Measurements from ENCODE around the gene SLC7A10. TPM values are rescaled to one million over a fixed set of nuclear protein-coding genes. Genes with fewer than 3 reads are reported as not detected.

Gene SLC7A10
- total and polyA plus RNA-seq, 2 donors (not counting 1 experiment from before 2014, with no cell fraction given), result not detected

DNA sequence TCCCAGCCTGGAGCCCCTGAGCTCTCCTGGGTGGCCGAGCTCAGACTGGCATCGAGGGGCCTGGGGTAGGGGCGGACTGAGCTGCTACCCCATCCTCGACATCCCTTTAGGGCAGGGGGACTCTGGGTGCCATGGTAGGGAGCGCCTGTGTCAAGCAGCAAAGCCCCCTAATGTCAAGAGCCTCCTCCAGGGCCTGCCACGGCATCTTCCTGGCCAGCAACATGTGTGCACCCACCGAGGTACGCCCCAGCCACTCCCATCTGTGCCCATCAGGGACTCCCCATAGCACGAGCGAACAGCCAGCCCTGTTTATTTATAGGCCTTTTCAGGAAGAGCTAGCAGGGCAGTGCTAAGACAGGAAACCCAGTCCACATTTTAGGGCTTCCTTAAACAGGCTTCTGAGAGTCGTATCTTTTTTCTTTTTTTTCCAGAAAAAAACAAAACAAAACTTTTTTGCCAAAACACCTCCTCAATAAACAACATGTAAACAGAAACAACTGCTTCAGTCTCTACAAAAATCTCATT is 17.2 kb downstream of the SLC7A10 start:
- H4K20me1 ChIP-seq (ENCODE audit: control insufficient read depth, extremely low read depth, insufficient read depth, low read length), result no peaks in the 10 kb centered on the region
- TF ChIP-seq EZH2 (IDR thresholded peaks at IDR 0.05; ENCODE audit: low read length, missing control alignments), result no peak
- TF ChIP-seq, protein P1, sequence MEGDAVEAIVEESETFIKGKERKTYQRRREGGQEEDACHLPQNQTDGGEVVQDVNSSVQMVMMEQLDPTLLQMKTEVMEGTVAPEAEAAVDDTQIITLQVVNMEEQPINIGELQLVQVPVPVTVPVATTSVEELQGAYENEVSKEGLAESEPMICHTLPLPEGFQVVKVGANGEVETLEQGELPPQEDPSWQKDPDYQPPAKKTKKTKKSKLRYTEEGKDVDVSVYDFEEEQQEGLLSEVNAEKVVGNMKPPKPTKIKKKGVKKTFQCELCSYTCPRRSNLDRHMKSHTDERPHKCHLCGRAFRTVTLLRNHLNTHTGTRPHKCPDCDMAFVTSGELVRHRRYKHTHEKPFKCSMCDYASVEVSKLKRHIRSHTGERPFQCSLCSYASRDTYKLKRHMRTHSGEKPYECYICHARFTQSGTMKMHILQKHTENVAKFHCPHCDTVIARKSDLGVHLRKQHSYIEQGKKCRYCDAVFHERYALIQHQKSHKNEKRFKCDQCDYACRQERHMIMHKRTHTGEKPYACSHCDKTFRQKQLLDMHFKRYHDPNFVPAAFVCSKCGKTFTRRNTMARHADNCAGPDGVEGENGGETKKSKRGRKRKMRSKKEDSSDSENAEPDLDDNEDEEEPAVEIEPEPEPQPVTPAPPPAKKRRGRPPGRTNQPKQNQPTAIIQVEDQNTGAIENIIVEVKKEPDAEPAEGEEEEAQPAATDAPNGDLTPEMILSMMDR (conservative IDR thresholded peaks at IDR 0.05 in 1 of 2, IDR thresholded peaks at IDR 0.05 in 1 of 2; ENCODE audit: low read depth in 1 of 2, low read length in 2 of 2), result no peak
- H3K4me1 ChIP-seq (ENCODE audit: control insufficient read depth, extremely low read depth, insufficient read depth, low read length), result no peaks in the 10 kb centered on the region
- no peaks in the 10 kb centered on the region for H3K27me3 ChIP-seq (ENCODE audit: control insufficient read depth, insufficient read depth, low read length)
- H2AFZ ChIP-seq (ENCODE audit: low read length), result no peak overlapping the region
- H3K4me3 ChIP-seq (replicated peaks in 1 of 4; ENCODE audit: control extremely low read depth in 1 of 4, insufficient read depth in 1 of 4, low read depth in 3 of 4, low read length in 4 of 4), result no peak overlapping the region
- no peaks in the 10 kb centered on the region for H3K79me2 ChIP-seq (ENCODE audit: control insufficient read depth, insufficient read depth, low read length)
- peaks cover 4% of the 10 kb centered on the region for H3K36me3 ChIP-seq (ENCODE audit: control insufficient read depth, insufficient read depth, low read length)
- DNase-seq (ENCODE audit: low read depth in 2 of 2), result no peak
- no peaks in the 10 kb centered on the region for H3K9me3 ChIP-seq (ENCODE audit: control insufficient read depth, insufficient read depth, low read depth, low read length)
- no peak overlapping the region for H3K4me2 ChIP-seq (ENCODE audit: extremely low read depth, insufficient read depth, low read length)
- no peak overlapping the region for H3K9ac ChIP-seq (ENCODE audit: insufficient read depth, low read length)
- no peak overlapping the region for H3K27ac ChIP-seq (ENCODE audit: insufficient read depth, low read length)

DNA sequence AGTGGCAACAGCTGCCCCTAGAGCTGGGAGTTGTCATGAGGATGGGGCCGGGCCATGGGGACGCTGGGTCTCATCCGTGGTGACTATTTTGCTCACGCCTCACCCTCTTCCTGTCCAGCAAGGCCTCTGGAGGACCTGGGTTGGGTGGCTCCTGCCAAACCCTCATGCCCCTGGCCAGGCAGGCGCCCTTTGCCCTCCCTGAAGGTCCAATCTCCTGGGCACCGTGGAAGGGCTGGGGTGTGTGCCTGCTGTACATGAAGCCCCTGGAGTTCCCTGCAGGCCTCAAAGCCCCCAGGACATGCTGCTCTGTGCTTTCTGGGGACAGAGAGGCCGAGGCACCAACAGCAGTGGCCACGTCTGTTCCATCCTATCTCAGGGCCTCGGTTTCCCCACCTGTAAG is 17.7 kb downstream of the SLC7A10 start:
- Histone ChIP-seq H3K9ac (ENCODE audit: insufficient read depth, low read length) (no peak overlapping the region), H3K4me2 (ENCODE audit: extremely low read depth, insufficient read depth, low read length) (no peak overlapping the region), H3K27ac (ENCODE audit: insufficient read depth, low read length) (no peak overlapping the region), H3K79me2 (ENCODE audit: control insufficient read depth, insufficient read depth, low read length) (no peaks in the 10 kb centered on the region), H4K20me1 (ENCODE audit: control insufficient read depth, extremely low read depth, insufficient read depth, low read length) (no peaks in the 10 kb centered on the region), H3K9me3 (ENCODE audit: control insufficient read depth, insufficient read depth, low read depth, low read length) (no peaks in the 10 kb centered on the region), H3K4me1 (ENCODE audit: control insufficient read depth, extremely low read depth, insufficient read depth, low read length) (no peaks in the 10 kb centered on the region), H3K4me3 (replicated peaks in 1 of 4; ENCODE audit: control extremely low read depth in 1 of 4, insufficient read depth in 1 of 4, low read depth in 3 of 4, low read length in 4 of 4) (no peak overlapping the region), H3K36me3 (ENCODE audit: control insufficient read depth, insufficient read depth, low read length) (peaks cover 4% of the 10 kb centered on the region), H3K27me3 (ENCODE audit: control insufficient read depth, insufficient read depth, low read length) (no peaks in the 10 kb centered on the region), H2AFZ (ENCODE audit: low read length) (no peak overlapping the region)
- no peak for TF ChIP-seq EZH2 (IDR thresholded peaks at IDR 0.05; ENCODE audit: low read length, missing control alignments)
- TF ChIP-seq, protein P1 (conservative IDR thresholded peaks at IDR 0.05 in 1 of 2, IDR thresholded peaks at IDR 0.05 in 1 of 2; ENCODE audit: low read depth in 1 of 2, low read length in 2 of 2), result no peak
- no peak for DNase-seq (ENCODE audit: low read depth in 2 of 2)

DNA sequence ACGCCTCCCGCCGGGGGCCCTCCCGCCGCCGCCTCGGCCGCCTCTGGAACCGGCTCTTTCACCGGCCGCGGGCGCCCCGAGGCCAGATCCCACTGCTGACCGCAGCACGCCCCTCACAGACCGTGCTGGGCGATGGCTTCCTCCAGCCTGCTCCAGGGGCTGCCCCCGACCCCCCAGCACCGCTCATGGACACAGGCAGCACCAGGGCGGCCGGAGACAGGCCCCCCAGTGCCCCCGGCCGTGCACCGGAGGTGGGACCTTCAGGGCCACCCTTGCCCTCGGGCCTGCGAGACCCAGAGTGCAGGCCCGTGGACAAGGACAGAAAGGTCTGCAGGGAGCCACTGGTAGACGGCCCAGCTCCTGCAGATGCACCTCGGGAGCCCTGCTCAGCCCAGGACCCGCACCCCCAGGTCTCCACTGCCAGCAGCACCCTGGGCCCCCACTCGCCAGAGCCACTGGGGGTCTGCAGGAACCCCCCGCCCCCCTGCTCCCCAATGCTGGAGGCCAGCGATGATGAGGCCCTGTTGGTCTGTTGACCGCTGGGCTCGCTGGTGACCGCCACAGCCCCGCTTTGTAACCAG is 18.5 kb downstream of the SLC7A10 start:
- Histone ChIP-seq H2AFZ (ENCODE audit: low read length) (no peak overlapping the region), H3K79me2 (ENCODE audit: control insufficient read depth, insufficient read depth, low read length) (no peaks in the 10 kb centered on the region), H3K4me2 (ENCODE audit: extremely low read depth, insufficient read depth, low read length) (no peak overlapping the region), H3K9me3 (ENCODE audit: control insufficient read depth, insufficient read depth, low read depth, low read length) (no peaks in the 10 kb centered on the region), H3K27me3 (ENCODE audit: control insufficient read depth, insufficient read depth, low read length) (no peaks in the 10 kb centered on the region), H3K4me3 (replicated peaks in 1 of 4; ENCODE audit: control extremely low read depth in 1 of 4, insufficient read depth in 1 of 4, low read depth in 3 of 4, low read length in 4 of 4) (no peak overlapping the region), H3K27ac (ENCODE audit: insufficient read depth, low read length) (no peak overlapping the region), H3K36me3 (ENCODE audit: control insufficient read depth, insufficient read depth, low read length) (peaks cover 6% of the 10 kb centered on the region), H3K9ac (ENCODE audit: insufficient read depth, low read length) (no peak overlapping the region), H3K4me1 (ENCODE audit: control insufficient read depth, extremely low read depth, insufficient read depth, low read length) (no peaks in the 10 kb centered on the region), H4K20me1 (ENCODE audit: control insufficient read depth, extremely low read depth, insufficient read depth, low read length) (no peaks in the 10 kb centered on the region)
- no peak for DNase-seq (ENCODE audit: low read depth in 2 of 2)
- TF ChIP-seq EZH2 (IDR thresholded peaks at IDR 0.05; ENCODE audit: low read length, missing control alignments), result no peak
- TF ChIP-seq, protein P1 (conservative IDR thresholded peaks at IDR 0.05 in 1 of 2, IDR thresholded peaks at IDR 0.05 in 1 of 2; ENCODE audit: low read depth in 1 of 2, low read length in 2 of 2), result no peak

Data from fibroblast of lung (primary cell).